MM.1S (cell line): ENCODE results near the gene NRN1.

Experiments used
- EZH2 ChIP-seq: fragments of 300-600 bp; sonication (generic); optimal IDR thresholded peaks from 2 replicates; pipeline ENCODE3; 2017; ENCODE audit warnings: low read depth, mild to moderate bottlenecking, antibody characterized with exemption, low read length, mixed read lengths
- TF ChIP-seq, protein P1 (sequence below): fragments of 300-600 bp; sonication (generic); IDR thresholded peaks from 2 replicates; pipeline ENCODE4 v1.5.1; 2016; ENCODE audit warnings: antibody characterized with exemption, low read length, mixed read lengths

DNA sequence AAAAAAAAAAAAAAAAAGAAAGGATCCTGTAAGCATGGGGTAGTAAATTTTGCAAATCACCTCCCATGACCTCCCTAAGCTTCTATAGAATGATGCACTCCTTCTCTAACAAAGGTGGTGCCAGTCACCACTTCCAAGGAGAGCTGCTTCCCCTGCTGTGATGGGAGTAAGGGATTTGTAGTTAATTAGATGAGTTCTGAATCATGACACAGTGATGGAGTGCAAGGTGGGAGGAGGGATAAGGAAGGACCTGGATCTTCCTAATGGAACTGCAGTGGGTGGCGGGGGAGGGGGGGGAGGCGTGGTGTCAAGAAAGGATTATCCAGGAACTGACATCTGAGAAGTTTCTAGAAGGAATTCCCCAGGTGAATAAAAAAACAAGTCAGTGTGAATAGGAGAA is 47.8 kb downstream of the NRN1 start:
- TF ChIP-seq, protein P1, sequence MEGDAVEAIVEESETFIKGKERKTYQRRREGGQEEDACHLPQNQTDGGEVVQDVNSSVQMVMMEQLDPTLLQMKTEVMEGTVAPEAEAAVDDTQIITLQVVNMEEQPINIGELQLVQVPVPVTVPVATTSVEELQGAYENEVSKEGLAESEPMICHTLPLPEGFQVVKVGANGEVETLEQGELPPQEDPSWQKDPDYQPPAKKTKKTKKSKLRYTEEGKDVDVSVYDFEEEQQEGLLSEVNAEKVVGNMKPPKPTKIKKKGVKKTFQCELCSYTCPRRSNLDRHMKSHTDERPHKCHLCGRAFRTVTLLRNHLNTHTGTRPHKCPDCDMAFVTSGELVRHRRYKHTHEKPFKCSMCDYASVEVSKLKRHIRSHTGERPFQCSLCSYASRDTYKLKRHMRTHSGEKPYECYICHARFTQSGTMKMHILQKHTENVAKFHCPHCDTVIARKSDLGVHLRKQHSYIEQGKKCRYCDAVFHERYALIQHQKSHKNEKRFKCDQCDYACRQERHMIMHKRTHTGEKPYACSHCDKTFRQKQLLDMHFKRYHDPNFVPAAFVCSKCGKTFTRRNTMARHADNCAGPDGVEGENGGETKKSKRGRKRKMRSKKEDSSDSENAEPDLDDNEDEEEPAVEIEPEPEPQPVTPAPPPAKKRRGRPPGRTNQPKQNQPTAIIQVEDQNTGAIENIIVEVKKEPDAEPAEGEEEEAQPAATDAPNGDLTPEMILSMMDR: no peak
- TF ChIP-seq EZH2: no peak
